GM21381 (cell line): ENCODE data around the gene ANAPC5.
"Not testable (repeated sequence)": the region's sequence is repeated elsewhere in the genome, so short reads cannot be mapped to it uniquely, and the experiment has no call there.

ENCODE experiments used
- ATAC-seq: cut with Tn5 transposase; IDR thresholded peaks from one replicate; pipeline ENCODE4 v1.9.1; 2021; ENCODE audit warnings: mild to moderate bottlenecking, moderate library complexity; ENCODE audit not compliant: unreplicated experiment

ANAPC5 gene

DNA sequence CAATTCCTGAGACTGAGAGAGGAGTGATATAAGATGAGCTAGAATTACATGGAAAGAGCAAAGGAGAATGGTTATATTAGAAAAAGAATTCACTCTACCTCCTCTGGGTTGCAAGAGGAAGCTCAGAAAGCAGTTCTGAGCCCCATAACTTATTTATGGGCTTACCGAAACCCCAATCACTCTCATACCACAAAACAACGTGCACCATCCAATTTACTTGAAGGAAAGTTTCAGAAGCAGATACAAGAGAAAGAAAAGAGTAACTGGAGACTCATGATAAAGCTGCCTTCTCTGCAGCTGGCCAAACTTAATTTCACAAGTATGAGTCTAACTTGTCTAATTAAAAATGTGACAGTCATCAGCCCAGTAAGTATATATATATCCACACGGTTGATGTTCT, 28.3 kb downstream of the ANAPC5 start:
- no peak for ATAC-seq

DNA sequence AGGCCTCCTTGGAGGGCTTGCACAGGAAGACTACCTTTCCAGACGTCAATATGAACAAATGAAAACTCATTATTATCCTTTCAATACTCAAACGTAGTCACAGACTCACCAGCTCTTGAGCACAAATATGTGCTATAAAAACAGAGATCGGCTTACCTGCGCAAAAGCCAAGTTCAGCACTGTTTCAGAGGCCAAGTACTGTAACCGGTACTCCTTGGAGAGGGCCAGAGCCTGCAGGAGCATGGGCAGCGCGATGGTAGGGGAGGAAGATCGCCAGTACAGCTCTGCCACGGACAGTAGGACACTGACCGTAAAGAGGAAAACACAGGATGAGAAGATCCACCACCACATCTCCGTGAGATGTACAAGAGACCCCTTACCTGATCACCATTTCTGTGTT, 34.1 kb downstream of the ANAPC5 start:
- no peak for ATAC-seq

DNA sequence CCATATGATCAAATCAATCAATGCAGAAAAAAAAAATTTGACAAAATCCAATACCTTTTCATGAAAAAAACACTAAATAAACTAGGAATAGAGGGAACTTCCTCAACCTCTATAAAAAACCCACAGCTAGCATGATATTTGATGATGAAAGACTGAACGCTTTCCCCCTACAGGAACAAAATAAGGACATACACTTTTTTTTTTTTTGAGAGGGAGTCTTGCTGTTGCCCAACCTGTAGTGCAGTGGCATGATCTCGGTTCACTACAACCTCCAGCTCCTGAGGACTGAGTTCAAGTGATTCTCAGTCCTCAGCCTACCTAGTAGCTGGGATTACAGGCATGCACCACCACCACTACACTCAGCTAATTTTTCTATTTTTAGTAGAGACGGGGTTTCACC, 37.8 kb downstream of the ANAPC5 start:
- no peak for ATAC-seq

DNA sequence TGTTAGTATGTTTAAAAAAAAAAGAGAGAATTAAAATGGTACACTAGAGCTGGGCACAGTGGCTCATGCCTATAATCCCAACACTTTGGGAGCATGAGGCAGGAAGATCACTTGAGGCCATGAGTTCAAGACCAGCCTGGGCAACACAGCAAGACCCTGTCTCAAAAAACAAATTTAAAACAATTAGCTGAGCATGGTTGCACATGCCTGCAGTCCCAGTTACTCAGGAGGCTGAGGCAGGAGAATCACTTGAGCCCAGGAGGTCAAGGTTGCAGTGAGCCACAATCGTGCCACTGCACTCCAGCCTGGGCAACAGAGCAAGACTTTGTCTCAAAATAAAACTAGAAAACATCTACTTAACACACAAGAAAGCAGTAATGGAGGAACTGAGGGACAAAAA, 42.0 kb downstream of the ANAPC5 start:
- ATAC-seq: not testable (repeated sequence)

DNA sequence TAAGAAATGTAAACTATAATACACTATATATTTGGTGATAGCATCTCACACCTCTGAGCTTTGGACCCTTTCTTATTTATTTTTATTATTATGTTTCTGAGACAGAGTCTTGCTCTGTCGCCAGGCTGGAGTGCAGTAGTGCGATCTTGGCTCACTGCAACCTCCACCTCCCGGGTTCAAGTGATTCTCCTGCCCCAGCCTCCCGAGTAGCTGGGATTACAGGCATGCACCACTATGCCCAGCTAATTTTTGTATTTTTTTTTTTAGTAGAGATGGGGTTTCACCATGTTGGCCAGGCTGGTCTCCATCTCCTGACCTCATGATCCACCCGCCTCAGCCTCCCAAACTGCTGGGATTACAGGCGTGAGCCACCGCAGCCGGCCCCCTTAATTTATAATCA, 44.8 kb downstream of the ANAPC5 start:
- ATAC-seq: not testable (repeated sequence)

DNA sequence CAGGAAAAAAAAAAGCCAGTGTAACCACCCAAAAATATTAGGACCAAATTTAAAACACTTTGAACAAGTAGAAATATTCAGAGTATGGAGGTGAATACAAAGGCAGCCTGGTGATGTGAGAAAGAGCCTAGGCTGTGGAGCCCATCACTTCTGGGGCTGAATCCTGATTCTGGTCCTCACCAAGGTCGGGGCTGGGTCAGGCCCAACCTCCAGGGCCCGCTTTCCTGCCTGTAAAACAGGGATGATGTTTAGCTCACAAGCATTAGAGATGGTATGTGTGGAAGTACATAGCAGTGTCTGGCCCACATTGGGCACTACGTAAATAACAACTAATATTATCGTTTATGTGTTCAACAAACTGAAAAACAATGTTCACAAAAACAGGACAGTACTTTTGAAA, 47.9 kb downstream of the ANAPC5 start:
- ATAC-seq: no peak

DNA sequence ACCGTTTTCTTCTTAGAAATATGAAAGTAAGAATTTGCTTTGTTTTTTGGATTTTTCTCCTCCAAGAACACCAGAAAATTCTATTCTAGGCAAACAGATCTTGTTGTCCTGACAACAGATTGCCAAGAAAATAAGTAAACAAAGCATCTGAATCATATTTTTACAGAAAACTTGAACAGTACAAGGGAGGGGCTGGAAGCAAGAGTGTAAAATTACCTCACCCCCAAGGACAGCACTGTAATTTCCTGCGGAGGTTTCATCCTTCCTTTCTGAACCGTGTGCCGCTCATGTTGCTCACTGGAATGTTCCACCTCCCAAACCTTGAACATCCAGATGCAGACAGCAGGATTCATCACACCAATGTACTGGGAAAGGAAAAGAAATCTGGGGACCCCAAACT, 50.3 kb downstream of the ANAPC5 start:
- ATAC-seq: no peak

DNA sequence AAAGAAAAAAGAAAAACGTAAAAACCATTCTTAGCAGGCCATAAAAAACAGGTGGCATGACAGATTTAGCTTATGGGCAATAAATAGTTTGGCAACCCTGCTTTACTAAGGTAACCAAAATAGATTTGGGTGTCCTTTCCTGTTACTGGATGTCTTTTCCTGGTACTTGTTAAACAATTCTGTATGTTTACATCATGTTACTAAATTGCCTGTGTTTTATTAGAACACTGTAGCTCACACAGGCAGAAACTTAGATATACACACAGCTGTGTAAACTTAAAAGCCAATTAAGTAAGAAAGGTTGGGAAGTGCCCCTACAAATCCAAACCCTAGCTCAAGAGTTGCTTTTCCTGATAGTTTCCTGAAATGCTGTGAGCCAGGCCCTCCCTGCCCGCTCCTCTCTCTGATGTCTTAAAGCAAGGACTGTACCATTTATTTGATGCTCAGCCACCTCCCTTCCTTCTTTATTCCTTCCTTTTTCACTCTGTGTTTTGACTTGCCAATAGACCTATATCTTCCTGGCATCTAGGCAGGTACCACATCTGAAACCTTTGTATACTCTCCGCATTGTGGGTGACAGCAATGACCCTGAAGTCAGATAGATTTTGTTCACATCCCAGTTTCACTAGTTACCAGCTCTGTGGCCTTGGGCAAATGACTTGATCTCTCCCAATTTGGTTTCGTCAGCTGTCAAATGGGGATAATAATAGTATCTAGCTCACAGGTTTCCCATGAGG, 52.0 kb downstream of the ANAPC5 start:
- no peak for ATAC-seq

DNA sequence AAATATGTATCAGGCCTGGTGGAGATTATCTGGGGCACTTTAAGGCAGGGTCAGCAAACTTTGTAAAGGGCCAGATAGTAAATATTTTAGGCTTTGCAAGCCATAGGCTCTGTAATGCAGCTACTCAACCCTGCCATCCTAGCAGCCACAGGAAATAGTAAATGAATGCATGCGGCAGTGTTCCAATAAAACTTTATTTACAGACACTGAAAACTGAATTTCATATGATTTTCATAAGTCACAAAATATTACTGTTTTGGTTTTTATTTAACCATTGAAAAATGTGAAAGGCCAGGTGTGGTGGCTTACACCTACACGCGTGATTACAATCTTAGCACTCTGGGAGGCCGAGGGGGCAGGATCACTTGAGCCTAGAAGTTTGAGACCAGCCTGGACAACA, 52.5 kb downstream of the ANAPC5 start:
- ATAC-seq: no peak

DNA sequence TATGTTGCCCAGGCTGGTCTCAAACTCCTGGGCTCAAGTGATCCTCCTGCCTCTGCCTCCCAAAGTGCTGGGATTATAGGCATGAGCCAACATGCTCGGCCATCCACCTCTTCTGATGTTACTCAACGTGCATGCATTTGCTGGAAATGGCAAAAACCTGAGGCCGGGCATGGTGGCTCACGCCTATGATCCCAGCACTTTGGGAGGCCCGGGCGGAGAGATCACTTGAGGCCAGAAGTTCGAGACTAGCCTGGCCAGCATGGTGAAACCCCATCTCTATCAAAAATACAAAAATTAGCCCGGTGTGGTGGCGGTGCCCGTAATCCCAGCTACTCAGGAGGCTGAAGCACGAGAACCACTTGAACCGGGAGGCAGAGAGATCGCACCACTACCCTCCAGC, 53.8 kb downstream of the ANAPC5 start:
- ATAC-seq: not testable (repeated sequence)

DNA sequence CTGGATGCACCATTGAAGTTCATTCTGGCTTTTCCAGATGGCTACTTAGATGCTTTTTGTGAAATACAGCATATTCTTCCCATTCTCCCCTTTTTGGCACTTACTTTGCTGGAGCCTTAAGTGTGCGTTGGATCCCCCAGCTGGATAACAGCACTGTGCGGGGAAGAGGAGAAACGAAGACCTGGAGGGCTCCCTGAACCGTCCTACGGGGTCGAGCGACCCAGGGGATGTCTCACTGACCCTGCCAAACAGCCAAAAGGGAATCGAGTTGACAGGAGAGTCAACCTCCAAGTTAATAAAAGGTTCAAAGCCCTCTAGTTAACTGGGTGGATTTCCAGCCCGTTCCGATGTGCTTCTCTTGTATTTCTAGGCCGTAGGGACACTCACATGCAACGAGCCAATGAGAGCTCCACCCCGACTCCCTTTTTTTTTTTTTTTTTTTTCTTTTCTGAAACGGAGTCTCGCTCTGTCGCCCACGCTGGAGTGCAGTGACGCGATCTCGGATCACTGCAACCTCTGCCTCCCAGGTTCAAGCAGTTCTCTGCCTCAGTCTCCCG, 54.7 kb downstream of the ANAPC5 start:
- ATAC-seq: no peak

DNA sequence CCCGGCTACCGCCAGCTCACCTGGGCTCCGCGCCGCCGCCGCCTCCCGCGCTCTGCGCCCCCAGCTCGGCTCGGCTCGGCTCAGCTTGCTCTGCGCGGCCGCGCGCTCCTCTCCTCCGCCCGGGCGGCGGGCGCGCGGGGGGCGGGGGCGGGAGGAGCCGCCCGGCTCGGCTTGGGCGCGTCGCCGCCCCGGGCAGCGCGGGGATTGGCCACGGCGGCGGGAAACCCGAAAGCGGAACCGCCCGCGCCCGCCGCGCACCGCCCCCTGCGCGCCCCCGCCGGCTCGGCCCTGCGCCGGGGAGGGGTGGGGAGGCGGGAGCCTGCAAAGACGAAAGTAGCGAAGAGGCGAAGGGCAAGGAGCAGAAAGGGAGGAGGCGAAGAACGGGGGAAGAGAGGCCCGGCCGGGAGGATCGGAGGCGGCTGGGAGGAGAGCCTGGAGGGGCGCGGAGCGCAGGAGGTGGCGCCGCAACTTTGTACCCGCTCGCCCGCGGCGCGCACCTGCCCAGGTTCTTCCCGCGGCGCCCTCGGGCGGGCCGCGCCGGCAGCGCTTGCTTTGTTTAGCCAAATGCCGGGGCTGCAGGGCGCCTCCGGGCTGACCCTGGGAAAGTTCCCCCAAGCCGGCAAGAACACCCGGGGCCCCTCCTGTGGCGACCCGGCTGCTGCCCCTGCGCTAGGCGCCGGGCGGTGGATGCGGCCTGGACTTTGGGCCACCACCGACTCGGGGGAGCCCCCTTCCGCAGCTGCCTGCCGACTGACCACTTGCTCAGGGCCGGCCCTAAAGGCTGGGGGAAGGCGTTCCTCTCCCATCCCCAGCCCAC, 55.4 kb downstream of the ANAPC5 start, which contains the start of gene CAMKK2:
TSS of gene CAMKK2 (minus strand) at position 92 of the 817 bp plus-strand sequence. CDS start 22,183 bp downstream, outside the sequence.
- peak; percentile 71 for ATAC-seq

DNA sequence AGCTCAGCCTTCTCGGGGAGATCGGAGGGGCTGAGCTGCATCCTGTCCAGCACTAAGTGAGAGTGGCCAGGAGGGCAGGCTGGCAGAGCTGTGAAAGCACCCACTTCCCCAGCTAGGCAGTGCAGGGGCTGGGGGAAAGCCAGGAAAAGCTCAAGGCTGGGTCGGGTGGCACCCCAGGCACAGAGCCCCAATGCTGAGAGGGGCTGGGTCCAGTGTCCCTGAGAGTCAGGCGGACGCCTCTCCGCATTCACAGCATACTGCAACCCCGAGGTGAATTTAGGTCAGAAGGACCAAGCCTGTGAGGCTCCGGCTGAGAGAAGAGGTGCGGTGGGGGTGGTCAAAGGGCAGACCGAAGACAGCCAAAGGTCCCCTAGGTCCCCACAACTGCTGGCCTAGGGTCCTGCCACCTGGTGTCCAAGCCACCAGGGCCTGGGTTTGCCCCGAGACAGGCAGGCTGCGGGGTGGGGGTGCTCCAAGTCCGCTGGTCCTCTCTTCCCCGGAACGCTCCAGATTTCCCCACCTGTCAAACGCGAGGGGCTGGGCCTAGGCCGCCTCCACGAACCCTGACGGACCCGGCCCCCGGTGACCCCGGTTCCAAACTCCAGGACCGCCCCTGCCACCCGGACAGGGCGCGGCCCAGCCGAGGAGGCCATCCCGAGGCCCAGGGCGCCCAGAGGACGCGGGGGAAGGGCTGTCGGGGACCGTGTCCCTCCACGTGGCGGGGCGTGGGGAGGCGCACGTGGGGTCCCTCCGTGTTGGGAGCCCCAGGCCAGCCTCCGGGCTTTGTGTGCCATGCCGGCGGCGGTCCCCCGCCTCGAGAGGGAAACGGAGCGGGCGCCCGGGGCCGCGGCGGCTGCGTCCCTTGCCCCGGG, 56.2 kb downstream of the ANAPC5 start:
- peak; percentile 26 for ATAC-seq

DNA sequence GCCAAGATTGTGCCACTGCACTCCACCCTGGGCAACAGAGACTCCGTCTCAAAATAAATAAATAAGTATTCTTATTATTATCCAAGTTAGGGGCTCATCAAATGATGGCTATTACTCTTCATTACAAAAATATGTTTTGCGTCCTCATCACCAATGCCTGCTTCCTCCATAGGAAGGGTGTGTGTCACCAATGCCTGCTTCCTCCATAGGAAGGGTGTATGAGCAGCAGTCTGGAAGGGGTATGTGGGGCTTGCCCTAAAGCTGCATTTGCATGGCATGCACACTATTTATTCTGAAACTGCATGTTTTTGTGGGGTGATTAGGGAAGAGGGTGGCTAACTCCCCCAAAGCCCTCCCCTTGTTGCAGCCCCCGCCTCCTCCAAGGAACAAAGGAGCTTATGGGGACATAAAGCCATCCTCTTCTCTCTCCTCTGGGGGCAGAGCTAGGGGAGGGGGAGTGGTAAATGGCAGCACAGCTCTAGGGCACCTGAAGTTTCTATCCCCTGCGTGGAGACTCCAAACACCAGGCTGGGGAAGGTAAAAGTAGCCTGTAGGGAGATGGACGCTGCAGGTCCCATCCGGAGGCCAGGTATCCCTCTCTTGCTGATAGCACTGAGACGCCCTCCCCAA, 57.0 kb downstream of the ANAPC5 start:
- ATAC-seq: no peak

DNA sequence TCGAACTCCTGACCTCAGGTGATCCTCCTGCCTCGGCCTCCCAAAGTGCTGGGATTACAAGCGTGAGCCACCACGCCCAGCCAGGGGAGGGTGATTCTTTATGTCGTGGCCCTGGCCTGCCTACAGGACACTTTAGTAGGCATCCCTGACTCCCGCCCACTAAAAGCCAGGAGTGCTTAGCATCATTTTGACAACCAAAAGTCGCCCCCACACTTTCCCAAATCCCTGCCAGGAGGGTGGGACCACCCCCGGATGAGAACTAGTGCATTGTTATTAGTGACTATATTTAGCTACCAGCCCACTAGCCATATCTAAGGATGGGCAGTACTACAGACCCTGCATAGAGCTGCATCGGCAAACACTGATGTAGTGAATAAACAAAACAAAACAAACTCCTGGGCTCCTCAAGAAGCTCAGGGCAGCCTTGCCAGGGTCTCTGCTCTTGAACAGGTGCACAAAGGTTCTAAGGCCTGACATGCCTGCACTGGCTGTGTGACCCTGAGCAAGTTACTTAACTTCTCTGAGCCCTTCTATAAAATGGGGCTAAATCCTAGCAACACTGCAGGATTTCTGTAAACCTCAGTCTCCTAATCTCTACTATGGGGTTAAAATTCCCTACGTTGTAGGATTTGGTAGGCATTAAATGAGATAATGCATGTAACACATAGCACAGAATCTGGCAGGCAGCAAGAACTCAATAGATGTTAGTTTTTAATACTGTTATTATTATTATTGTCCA, 57.9 kb downstream of the ANAPC5 start:
- ATAC-seq: no peak

DNA sequence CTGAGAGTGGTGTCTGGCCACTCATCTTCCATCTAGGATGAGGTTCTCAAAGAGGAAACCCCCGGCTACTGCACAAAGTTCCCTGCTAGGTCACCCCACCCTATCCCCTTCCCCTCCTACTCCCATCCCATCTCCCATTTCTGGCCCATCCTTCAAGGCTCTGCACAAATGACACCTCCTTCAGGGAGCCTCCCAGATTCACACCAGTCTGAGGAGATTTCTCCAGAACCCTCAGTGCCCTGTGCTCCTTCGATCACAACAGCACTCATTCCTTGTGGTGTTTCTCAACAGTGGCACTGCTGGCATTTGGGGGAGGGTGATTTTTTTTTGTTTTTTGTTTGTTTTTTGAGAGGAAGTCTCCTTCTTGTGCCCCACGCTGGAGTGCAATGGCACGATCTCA, 58.6 kb downstream of the ANAPC5 start:
- no peak for ATAC-seq

DNA sequence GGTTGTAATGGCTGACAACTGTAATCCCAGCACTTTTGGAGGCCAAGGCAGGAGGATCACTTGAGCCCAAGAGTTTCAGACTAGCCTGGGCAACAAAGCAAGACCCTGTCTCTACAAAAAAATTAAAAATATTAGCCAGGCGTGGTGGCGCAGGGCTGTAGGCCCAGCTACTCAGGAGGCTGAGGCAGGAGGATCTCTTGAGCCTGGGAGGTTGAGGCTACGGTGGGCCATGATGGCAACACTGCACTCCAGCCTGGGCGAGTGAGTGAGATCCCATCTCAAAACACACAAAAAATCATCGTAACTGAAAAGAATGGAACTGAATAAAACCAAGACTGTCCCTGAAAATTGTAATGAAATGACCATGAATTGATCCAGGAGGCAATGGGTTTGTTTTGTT, 61.8 kb downstream of the ANAPC5 start:
- no peak for ATAC-seq

DNA sequence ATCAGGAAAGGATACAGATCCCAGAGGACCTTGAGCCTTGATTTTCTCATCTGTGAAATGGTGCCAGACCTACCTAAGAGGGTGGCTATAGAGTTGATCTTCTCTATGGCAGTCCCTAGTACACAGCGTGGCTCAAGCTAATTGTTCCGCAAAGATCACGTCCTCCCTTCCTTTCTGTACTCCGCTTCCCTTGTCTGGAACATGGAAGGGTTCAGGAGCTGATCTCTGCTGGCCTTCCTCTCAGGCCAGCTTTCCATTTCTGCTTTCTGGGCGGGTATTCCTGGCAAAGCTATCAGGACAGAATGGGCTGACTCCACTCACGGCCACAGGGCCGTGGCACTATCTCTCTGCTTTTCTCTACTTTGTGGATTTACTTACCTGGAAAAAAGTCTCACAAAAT, 62.2 kb downstream of the ANAPC5 start:
- no peak for ATAC-seq

DNA sequence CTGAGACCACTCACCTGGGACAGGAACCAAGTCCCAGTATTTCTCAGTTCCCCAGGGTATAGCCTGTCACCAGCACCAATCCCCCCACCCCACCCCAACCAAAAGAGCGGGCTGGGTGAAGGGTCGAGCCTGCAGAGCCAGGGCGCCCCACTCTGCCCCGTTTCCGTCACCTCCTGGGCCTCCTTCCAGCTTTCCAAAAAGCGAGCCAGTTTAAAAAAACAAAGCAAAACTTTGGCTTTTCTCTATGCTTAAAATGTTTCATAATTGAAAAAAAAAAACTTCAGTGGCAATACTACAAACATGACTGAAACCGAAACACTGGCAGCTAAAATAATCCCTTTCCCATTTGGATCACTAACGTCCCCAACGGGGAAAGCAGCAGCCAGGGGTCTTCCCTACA, 63.2 kb downstream of the ANAPC5 start:
- no peak for ATAC-seq
